ENCODE results near the gene COL4A2. TPM values are rescaled to one million over a fixed set of nuclear protein-coding genes. Genes with fewer than 3 reads are reported as not detected.

Gene COL4A2
- total RNA-seq, 1 donor from 2014 or later, result 1,414 TPM

DNA sequence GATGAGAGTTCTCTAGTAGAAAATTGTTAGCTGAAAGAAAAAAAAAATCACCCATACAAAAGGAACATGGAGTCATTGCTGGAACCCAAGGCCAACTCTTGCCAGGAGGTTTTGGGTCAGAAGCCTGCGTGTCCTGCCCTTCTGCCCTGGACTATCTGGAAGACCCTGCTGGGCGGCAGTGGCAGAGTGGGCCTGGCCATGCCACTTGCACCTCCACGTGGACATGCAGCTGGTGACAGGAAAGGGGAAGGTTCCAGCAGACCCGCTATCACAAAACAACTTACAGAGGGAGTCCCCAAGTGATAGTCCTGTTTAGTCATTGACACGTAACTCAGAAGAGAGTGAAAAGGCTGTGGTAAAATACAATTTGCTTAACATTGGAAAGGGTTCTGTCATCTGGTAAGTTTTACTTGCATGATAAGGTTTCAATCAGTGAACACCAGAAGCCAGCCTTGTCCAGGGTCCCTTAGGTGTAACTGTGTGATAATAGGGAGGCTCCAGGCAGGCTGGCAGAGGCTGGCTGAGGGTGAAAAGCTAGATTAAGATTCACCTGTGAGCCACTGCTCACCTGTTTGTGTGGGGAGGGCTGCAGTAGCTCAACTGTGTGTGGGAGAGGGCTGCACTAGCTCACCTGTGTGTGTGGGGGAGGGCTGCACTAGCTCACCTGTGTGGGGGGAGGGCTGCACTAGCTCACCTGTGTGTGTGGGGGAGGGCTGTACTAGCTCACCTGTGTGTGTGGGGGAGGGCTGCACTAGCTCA lies 47.8 kb downstream of the COL4A2 start:
- Histone ChIP-seq H3K9ac (ENCODE audit: low read length) (no peak overlapping the region), H3K27ac (ENCODE audit: low read depth, low read length) (peak overlapping the region; percentile 4), H3K9me3 (ENCODE audit: insufficient read depth, low read depth, low read length) (no peaks in the 10 kb centered on the region), H3K4me3 (ENCODE audit: insufficient read depth, low read depth, low read length) (no peak overlapping the region), H3K4me2 (ENCODE audit: low read length) (no peak overlapping the region), H3K79me2 (ENCODE audit: insufficient read depth, low read length) (peaks cover 83% of the 10 kb centered on the region), H3K36me3 (ENCODE audit: insufficient read depth, low read length) (peaks cover 25% of the 10 kb centered on the region), H2AFZ (ENCODE audit: low read depth, low read length) (no peak overlapping the region), H4K20me1 (ENCODE audit: insufficient read depth, low read length) (peaks cover 47% of the 10 kb centered on the region), H3K4me1 (ENCODE audit: insufficient read depth, low read length) (peaks cover 10% of the 10 kb centered on the region), H3K27me3 (ENCODE audit: insufficient read depth, low read length) (no peaks in the 10 kb centered on the region)
- Mint-ChIP-seq H3K4me3 (ENCODE audit: unreplicated experiment) (no peak overlapping the region), H3K27me3 (ENCODE audit: low read depth, unreplicated experiment) (no peaks in the 10 kb centered on the region), H3K36me3 (ENCODE audit: low read depth, unreplicated experiment) (peaks cover 49% of the 10 kb centered on the region), H3K4me1 (ENCODE audit: low read depth, unreplicated experiment) (peaks cover 58% of the 10 kb centered on the region), H3K27ac (ENCODE audit: unreplicated experiment) (peak overlapping the region; percentile 53), H3K9me3 (ENCODE audit: unreplicated experiment) (no peaks in the 10 kb centered on the region)
- DNase-seq (ENCODE audit: low read depth) (no peak), FAIRE-seq (no peak)
- TF ChIP-seq EZH2 (IDR thresholded peaks at IDR 0.05; ENCODE audit: insufficient read depth, low read length), result no peak
- TF ChIP-seq, protein P1, sequence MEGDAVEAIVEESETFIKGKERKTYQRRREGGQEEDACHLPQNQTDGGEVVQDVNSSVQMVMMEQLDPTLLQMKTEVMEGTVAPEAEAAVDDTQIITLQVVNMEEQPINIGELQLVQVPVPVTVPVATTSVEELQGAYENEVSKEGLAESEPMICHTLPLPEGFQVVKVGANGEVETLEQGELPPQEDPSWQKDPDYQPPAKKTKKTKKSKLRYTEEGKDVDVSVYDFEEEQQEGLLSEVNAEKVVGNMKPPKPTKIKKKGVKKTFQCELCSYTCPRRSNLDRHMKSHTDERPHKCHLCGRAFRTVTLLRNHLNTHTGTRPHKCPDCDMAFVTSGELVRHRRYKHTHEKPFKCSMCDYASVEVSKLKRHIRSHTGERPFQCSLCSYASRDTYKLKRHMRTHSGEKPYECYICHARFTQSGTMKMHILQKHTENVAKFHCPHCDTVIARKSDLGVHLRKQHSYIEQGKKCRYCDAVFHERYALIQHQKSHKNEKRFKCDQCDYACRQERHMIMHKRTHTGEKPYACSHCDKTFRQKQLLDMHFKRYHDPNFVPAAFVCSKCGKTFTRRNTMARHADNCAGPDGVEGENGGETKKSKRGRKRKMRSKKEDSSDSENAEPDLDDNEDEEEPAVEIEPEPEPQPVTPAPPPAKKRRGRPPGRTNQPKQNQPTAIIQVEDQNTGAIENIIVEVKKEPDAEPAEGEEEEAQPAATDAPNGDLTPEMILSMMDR (IDR thresholded peaks at IDR 0.05; ENCODE audit: insufficient read depth, low read depth, low read length), result no peak

DNA sequence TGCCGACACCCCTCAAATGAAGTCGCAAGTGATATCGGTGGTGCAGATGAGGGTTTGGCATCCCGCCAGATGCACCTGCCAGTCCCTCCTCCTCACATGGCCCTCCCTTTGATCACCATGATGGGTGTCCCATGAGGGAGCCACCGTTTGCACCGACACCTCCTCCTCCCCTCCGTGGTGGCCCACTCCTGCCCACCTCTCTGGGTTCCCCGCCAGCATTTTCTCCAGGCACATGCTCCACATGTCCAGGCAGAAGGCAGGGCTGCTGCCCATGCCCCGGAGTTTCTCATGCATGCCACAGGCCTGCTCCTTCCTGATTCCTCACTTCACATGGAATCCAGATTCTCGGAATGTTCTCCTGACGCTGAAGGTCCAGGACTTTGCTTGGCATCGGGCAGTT lies 49.3 kb downstream of the COL4A2 start:
- peaks cover 21% of the 10 kb centered on the region for H3K4me1 ChIP-seq (ENCODE audit: insufficient read depth, low read length)
- H4K20me1 ChIP-seq (ENCODE audit: insufficient read depth, low read length), result peaks cover 47% of the 10 kb centered on the region
- H3K79me2 ChIP-seq (ENCODE audit: insufficient read depth, low read length), result peaks cover 69% of the 10 kb centered on the region
- no peaks in the 10 kb centered on the region for H3K9me3 ChIP-seq (ENCODE audit: insufficient read depth, low read depth, low read length)
- H2AFZ ChIP-seq (ENCODE audit: low read depth, low read length), result no peak overlapping the region
- no peak overlapping the region for H3K4me2 ChIP-seq (ENCODE audit: low read length)
- H3K4me3 ChIP-seq (ENCODE audit: insufficient read depth, low read depth, low read length), result no peak overlapping the region
- Mint-ChIP-seq H3K4me3 (ENCODE audit: unreplicated experiment) (no peak overlapping the region), H3K9me3 (ENCODE audit: unreplicated experiment) (no peaks in the 10 kb centered on the region), H3K36me3 (ENCODE audit: low read depth, unreplicated experiment) (peaks cover 48% of the 10 kb centered on the region), H3K27ac (ENCODE audit: unreplicated experiment) (peak overlapping the region; percentile 50), H3K27me3 (ENCODE audit: low read depth, unreplicated experiment) (no peaks in the 10 kb centered on the region), H3K4me1 (ENCODE audit: low read depth, unreplicated experiment) (peaks cover 55% of the 10 kb centered on the region)
- TF ChIP-seq, protein P1 (IDR thresholded peaks at IDR 0.05; ENCODE audit: insufficient read depth, low read depth, low read length), result no peak
- TF ChIP-seq EZH2 (IDR thresholded peaks at IDR 0.05; ENCODE audit: insufficient read depth, low read length), result no peak
- H3K27ac ChIP-seq (ENCODE audit: low read depth, low read length), result no peak overlapping the region
- FAIRE-seq, result no peak
- no peak overlapping the region for H3K9ac ChIP-seq (ENCODE audit: low read length)
- peaks cover 30% of the 10 kb centered on the region for H3K36me3 ChIP-seq (ENCODE audit: insufficient read depth, low read length)
- H3K27me3 ChIP-seq (ENCODE audit: insufficient read depth, low read length), result no peaks in the 10 kb centered on the region
- no peak for DNase-seq (ENCODE audit: low read depth)

DNA sequence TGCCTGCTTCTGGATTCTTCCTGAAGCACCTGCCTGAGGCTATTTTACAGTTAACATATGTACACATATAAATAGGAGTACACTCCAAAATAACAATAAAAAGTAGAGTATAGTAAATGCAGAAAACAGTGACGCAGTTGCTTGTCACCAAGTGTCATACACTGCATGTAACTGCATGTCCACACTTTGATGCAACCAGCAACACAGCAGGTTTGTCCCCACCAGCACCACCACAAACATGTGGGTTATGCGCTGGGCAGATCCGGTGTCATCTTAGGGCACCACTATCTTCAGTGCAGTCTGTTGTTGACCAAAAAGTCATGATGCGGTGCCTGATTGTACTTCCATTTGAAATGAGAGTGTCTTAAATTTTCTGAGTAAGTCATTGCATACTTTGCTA lies 51.3 kb downstream of the COL4A2 start:
- FAIRE-seq (no peak), DNase-seq (ENCODE audit: low read depth) (no peak)
- TF ChIP-seq, protein P1 (IDR thresholded peaks at IDR 0.05; ENCODE audit: insufficient read depth, low read depth, low read length), result no peak
- TF ChIP-seq EZH2 (IDR thresholded peaks at IDR 0.05; ENCODE audit: insufficient read depth, low read length), result no peak
- Histone ChIP-seq H3K27ac (ENCODE audit: low read depth, low read length) (no peak overlapping the region), H3K9me3 (ENCODE audit: insufficient read depth, low read depth, low read length) (no peaks in the 10 kb centered on the region), H3K4me2 (ENCODE audit: low read length) (no peak overlapping the region), H2AFZ (ENCODE audit: low read depth, low read length) (no peak overlapping the region), H4K20me1 (ENCODE audit: insufficient read depth, low read length) (peaks cover 28% of the 10 kb centered on the region), H3K27me3 (ENCODE audit: insufficient read depth, low read length) (no peaks in the 10 kb centered on the region), H3K4me3 (ENCODE audit: insufficient read depth, low read depth, low read length) (no peak overlapping the region), H3K79me2 (ENCODE audit: insufficient read depth, low read length) (peaks cover 59% of the 10 kb centered on the region), H3K4me1 (ENCODE audit: insufficient read depth, low read length) (peaks cover 29% of the 10 kb centered on the region), H3K36me3 (ENCODE audit: insufficient read depth, low read length) (peaks cover 38% of the 10 kb centered on the region), H3K9ac (ENCODE audit: low read length) (no peak overlapping the region)
- no peaks in the 10 kb centered on the region for H3K9me3 Mint-ChIP-seq (ENCODE audit: unreplicated experiment)
- H3K4me3 Mint-ChIP-seq (ENCODE audit: unreplicated experiment), result no peak overlapping the region
- H3K4me1 Mint-ChIP-seq (ENCODE audit: low read depth, unreplicated experiment), result peaks cover 59% of the 10 kb centered on the region
- H3K27me3 Mint-ChIP-seq (ENCODE audit: low read depth, unreplicated experiment), result no peaks in the 10 kb centered on the region
- H3K27ac Mint-ChIP-seq (ENCODE audit: unreplicated experiment), result no peak overlapping the region
- H3K36me3 Mint-ChIP-seq (ENCODE audit: low read depth, unreplicated experiment), result peaks cover 43% of the 10 kb centered on the region

Data from astrocyte (in vitro differentiated cells and primary cell).